Rectal smooth muscle tissue (tissue), 1 donor: ENCODE results near the gene KLK6.

Experiments
- H3K27ac ChIP-seq: one replicate; pipeline ENCODE4 v1.7.0; 2013; ENCODE audit warnings: low read depth, low read length, inconsistent platforms
- H3K27me3 ChIP-seq: one replicate; pipeline ENCODE4 v1.7.0; 2013; ENCODE audit warnings: low read length; ENCODE audit not compliant: control insufficient read depth, insufficient read depth
- H3K36me3 ChIP-seq: one replicate; pipeline ENCODE4 v1.7.0; 2013; ENCODE audit warnings: low read length; ENCODE audit not compliant: control insufficient read depth, insufficient read depth
- H3K4me1 ChIP-seq: one replicate; pipeline ENCODE4 v1.7.0; 2013; ENCODE audit warnings: low read length; ENCODE audit not compliant: control insufficient read depth, insufficient read depth
- H3K4me3 ChIP-seq: one replicate; pipeline ENCODE4 v1.7.0; 2013; ENCODE audit warnings: low read length
- H3K9ac ChIP-seq: one replicate; pipeline ENCODE4 v1.7.0; 2013; ENCODE audit warnings: low read length

Gene KLK6

DNA sequence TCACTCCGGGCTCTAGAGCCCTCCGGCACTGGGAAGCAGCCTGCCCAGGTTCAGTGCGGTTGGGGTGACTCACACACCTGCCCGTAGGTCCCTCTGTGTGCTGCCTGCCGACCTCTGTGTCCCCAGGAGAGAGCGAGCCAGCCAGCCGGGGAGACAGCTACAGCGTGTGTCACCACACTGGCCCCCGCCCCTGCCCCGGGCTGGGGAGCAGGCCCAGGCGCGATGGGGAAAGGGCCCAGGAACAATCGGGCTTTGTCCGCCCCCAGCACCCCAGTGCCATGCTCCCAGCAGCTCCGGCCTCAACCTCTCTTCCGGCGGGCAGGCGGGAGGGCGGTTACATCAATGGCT, at the start of gene KLK6:
KLK6 (minus strand) TSS at position 179 of the 348 bp plus-strand sequence. CDS start 1,487 bp downstream, outside the sequence.
- Histone ChIP-seq H3K4me3 (no peak within 1 kb of the TSS), H3K36me3 (no peaks in the 10 kb centered on the region), H3K4me1 (no peaks in the 10 kb centered on the region), H3K27ac (no peak within 1 kb of the TSS), H3K27me3 (no peaks in the 10 kb centered on the region), H3K9ac (no peak within 1 kb of the TSS)

DNA sequence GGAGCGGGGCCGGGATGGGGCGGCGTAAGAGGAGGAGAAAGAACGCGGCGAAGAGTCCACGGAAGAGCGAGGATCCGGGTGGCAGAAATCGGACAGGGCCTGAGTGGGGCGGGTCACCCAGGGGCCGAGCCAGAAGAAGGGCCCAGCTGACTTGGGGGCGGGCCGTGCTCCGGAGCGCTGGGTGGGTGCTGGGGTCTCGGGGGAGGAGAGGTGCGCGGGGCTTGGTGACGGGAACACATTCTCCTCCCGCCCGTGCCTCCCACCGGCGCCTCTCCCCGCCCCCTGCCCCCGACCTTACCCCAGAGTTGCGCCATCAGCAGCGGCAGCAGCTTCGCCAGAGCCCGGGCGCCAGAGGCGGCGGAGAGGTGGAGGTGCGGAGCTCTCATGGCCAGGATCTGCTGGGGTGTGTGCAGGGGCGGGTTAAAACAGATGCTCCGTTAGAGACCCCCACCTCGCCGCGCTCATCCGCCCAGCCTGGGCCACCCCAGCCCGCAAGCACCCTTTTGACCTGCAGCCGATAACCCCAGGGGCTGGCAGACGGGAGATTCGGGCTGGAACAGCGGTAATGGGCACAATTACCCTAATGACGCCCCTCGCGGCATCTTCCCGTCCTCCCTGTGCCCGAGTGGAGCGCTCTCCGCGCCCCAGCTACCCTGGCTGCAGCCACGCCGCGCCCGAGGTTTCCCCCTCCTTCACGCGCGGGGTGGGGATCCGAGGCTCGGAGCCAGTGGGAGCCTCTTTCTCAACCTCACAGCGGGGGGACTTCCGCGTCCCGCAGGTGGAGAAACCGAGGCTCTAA, 49.6 kb upstream of the KLK6 start:
- no peak overlapping the region for H3K4me3 ChIP-seq
- no peaks in the 10 kb centered on the region for H3K4me1 ChIP-seq
- H3K9ac ChIP-seq = no peak overlapping the region
- H3K27me3 ChIP-seq = peaks cover 9% of the 10 kb centered on the region
- no peak overlapping the region for H3K27ac ChIP-seq
- H3K36me3 ChIP-seq = no peaks in the 10 kb centered on the region

DNA sequence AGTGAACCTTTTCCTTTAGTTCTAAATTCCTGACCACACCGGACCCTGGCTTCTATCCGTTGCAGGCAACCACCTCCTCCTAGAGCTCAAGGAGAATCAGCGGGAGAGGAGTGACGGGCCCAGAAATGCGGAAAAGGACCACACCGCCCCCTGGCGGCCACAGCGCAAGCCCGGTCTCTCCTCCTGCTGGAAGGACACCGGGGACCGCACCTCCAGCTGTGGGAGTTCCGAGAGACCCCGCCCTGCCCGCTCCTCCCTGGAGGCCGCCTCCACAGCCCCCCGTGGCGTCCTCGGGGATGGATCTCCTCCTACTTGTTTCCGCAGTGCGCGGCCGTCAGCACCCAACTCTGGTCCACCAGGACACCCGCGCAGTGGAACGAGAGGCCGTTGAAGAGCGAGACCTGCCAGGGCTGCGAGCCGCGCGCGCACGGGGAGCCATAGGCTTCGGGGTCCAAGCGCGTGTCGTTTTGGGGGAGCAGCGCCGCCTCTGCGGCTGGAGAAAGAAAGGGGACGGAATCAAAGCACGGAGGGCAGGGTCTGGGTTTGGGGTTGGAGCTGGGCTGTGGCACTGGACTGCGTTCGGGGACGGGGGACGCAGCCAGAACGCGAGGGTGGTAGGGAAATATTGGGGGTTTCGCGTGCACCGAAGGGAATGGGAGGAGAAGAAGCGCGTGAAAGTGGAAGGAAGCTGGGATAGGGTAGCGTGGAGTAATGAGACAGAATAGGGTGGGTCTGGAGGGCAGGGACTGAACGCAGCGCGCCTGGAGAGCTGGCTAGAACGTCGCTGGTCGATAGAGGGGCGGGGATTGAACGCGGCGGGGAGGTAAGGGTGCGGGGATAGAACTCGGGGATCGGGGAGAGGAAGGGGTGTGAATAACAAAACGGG, 47.6 kb upstream of the KLK6 start:
- Histone ChIP-seq H3K4me3 (peak overlapping the region; percentile 14), H3K27ac (no peak overlapping the region), H3K4me1 (no peaks in the 10 kb centered on the region), H3K36me3 (no peaks in the 10 kb centered on the region), H3K27me3 (peaks cover 9% of the 10 kb centered on the region), H3K9ac (no peak overlapping the region)

DNA sequence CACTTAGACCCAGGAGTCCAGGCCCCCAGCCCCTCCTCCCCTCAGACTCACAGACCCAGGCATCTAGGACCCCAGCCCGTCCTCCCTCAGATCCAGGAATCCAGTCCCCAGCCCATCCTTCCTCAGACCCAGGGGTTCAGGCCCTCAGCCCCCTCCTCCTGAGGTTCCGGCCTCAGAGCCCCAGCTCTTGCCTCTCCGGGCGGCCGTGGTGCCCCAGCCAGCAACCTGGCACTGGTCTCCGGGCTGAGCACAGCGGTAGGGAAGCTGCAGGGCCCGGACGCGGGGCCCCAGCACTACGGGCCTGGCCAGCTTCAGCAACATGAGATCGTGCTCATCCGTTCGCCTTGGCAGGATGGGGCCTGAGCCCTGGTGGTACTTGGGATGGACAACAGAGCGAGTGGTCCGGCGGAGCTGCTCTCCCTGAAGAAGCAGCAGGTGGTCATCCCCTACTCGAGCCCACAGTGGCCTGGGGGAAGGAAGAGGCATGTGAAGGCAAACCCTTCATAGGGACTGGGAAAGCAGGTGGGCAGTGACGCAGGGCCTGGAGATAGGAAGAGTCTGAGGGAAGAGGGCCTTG, 46.4 kb upstream of the KLK6 start:
- Histone ChIP-seq H3K9ac (no peak overlapping the region), H3K4me1 (no peaks in the 10 kb centered on the region), H3K4me3 (no peak overlapping the region), H3K27ac (no peak overlapping the region), H3K36me3 (no peaks in the 10 kb centered on the region), H3K27me3 (peaks cover 9% of the 10 kb centered on the region)

DNA sequence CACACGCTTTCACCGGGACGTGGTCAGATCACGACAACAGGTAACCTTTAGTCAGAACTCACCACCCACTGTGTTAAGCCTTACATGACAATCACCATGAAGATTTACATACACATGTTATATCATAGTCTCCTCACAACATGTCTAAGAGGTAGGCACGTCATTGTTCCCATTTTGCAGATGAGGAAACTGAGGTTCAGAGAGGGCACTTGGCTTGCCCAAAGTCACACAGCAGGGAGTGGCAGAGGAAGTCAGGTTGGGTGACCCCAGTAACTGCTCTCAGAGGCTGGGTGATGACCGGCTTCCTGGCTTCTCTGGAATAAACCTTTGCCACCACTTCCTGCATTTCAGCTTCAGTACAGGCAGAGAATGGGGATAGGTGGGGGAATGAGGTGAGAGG, 44.9 kb upstream of the KLK6 start:
- no peak overlapping the region for H3K4me3 ChIP-seq
- H3K36me3 ChIP-seq = no peaks in the 10 kb centered on the region
- H3K4me1 ChIP-seq = no peaks in the 10 kb centered on the region
- H3K27me3 ChIP-seq = peaks cover 9% of the 10 kb centered on the region
- H3K9ac ChIP-seq = no peak overlapping the region
- no peak overlapping the region for H3K27ac ChIP-seq

DNA sequence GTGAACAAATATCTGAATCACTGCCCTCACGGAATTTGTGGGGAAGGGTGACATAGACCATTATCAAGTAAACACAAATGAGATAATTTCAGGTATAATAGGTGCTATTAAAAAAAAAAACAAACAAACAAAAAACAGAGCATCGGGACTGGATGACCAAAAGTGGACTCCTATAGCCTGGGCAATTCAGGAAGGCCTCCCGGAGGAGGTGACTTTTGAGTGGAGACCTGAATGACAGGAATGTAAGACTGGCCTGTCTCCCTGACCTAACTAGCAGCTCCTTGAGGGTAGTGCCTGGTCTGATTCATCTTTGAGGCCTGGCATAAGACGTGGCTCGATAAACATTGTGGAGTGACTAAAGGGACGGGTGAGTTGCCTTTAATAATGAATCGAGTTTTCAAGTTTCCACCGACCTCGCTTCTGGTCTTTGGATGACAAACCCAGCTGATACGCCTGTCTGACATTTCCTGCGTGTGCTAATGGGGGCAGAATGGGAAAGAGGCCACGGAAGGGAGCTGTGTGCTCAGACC, 43.3 kb upstream of the KLK6 start:
- Histone ChIP-seq H3K4me3 (no peak overlapping the region), H3K9ac (no peak overlapping the region), H3K36me3 (no peaks in the 10 kb centered on the region), H3K4me1 (no peaks in the 10 kb centered on the region), H3K27me3 (peaks cover 9% of the 10 kb centered on the region), H3K27ac (no peak overlapping the region)

DNA sequence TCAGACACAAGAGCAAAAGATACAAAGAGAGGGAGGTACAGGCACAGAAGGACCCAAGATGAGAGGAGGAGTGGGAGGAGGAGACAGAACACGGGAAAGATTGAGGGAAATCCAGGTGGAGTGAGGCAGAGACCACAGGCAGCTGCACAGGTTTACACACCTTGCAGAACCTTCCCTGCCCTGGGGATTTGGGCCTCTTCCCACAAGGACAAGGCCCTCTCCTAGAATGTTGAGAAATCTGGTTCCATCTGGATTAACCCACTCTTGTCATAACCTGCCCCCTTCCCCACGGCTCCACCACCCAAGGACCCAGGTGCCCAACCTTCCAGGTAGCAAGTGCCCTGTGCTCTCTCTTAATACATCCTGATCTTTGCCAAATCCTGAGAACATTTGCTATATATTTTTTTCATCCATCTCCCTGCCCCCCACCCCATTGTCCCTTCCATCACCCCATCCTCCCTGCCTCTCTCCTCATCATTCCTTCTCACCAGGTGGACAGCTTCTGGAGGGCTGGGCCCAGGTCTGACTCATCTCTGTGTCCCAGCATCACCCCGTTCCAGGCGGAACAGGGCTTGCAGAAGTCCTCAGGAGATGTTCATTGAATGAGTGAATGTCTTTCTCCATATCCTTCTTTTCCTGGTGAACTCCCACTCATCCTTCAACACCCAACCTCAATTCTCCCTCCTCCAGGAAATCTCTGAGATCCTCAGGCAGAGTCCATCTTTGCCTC, 40.8 kb upstream of the KLK6 start:
- Histone ChIP-seq H3K9ac (no peak overlapping the region), H3K27me3 (no peaks in the 10 kb centered on the region), H3K4me3 (no peak overlapping the region), H3K36me3 (no peaks in the 10 kb centered on the region), H3K4me1 (no peaks in the 10 kb centered on the region), H3K27ac (no peak overlapping the region)

DNA sequence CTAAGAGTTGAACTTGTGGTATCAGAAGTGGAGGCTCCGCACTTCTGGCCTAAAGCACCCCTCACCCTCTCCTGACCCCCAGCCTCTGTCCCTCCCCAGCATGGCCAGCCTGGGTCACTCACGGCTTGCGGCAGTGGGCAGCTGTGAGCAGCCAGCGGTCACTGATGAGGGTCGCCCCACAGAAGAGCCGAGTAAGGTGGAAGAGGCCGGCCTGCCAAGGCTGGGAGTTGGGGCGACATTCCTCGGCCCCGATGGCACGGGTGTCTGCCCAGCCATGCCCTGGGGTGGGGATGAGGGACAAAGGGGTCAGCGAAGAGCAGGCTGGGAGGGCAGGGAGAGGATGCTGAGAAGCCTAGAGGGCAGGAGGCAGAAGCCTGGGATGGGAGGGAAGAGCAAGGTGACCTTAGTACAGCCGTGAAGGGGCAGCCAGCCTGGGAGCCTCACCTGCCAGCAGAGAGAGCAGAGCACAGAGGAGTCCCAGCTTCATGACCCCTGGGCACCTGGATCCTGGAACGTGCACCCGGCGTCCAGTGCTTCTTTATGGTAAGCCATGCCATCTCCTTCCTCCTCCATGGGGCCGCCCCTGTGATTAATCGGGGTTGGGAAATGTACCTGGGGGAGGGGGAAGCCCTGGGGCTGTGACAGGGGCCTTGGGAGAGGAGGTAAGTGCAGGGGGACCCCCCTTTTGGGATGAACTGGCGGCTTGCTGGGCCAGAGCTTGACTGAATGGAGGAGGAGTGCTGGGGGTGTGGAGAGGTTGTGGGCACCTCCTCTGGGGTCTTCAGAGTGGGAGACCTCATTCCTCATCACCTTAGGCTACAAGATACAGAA, 39.9 kb upstream of the KLK6 start:
- no peak overlapping the region for H3K4me3 ChIP-seq
- H3K27ac ChIP-seq = no peak overlapping the region
- no peak overlapping the region for H3K9ac ChIP-seq
- H3K27me3 ChIP-seq = no peaks in the 10 kb centered on the region
- H3K4me1 ChIP-seq = no peaks in the 10 kb centered on the region
- H3K36me3 ChIP-seq = no peaks in the 10 kb centered on the region

DNA sequence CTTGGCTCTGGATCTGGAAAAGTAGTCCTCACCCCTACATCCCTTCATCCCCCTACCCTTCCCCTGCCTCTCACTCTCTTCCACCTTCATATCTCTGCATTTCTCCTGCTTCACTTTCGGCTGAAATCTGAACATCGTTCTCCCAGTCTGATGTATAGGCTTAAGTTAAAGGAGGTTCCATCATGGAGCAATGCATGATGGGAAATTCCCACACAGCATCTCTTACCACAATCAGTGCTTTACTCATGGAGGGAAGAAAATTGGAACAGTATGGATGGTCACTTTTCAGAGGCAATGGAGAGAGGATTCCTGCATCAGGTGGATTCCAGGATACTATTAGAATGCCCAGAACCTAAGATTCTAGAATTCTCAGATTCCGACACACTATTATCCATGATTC, 38.1 kb upstream of the KLK6 start:
- H3K4me1 ChIP-seq = no peaks in the 10 kb centered on the region
- no peak overlapping the region for H3K4me3 ChIP-seq
- H3K9ac ChIP-seq = no peak overlapping the region
- no peaks in the 10 kb centered on the region for H3K36me3 ChIP-seq
- H3K27ac ChIP-seq = no peak overlapping the region
- H3K27me3 ChIP-seq = peaks cover 1% of the 10 kb centered on the region

DNA sequence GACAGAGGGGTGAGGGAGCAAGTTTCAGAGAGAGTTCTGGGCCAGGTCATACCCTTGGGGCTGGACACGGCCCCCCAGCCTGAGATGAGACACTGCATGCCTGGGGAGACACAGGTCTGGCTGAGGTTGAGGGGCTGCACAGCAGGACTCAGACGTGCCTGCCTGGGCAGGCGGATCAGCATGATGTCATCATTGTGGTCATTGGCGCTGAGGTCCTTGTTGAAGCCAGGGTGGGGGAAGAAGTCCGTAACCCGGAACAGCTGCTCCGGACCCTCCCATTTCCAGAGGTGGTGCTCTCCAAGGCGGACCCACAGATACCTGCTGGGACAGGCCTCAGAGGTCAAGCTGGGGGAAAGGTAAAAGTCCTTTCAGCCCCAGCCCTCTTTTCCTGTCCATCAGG, 37.0 kb upstream of the KLK6 start:
- Histone ChIP-seq H3K27ac (no peak overlapping the region), H3K27me3 (peaks cover 7% of the 10 kb centered on the region), H3K4me3 (no peak overlapping the region), H3K9ac (no peak overlapping the region), H3K36me3 (no peaks in the 10 kb centered on the region), H3K4me1 (no peaks in the 10 kb centered on the region)

DNA sequence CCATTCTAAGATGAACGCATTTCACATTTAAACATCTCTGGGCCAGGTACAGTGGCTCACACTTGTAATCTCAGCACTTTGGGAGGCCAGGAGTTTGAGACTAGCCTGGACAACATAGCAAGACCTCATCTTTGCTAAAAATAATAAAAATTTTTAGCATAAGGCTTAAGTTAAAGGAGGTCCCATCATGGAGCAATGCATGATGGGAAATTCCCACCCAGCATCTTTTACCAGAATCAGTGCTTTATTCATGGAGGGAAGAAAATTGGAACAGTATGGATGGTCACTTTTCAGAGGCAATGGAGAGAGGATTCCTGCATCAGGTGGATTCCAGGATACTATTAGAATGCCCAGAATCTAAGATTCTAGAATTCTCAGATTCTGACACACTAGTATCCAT, 35.9 kb upstream of the KLK6 start:
- Histone ChIP-seq H3K27me3 (peaks cover 7% of the 10 kb centered on the region), H3K36me3 (no peaks in the 10 kb centered on the region)

More for the DNA sequence above, 35.9 kb upstream of the KLK6 start:
- Histone ChIP-seq H3K4me1 (no peaks in the 10 kb centered on the region), H3K4me3 (no peak overlapping the region), H3K9ac (no peak overlapping the region), H3K27ac (no peak overlapping the region)
